GM12801 (cell line): ENCODE results near the gene MYLK.

Experiments used
- CTCF ChIP-seq: IDR thresholded peaks from one replicate; pipeline ENCODE4 v1.5.1; 2011; ENCODE audit warnings: control low read depth; ENCODE audit not compliant: insufficient read length; ENCODE audit errors: extremely low read depth

MYLK gene

DNA sequence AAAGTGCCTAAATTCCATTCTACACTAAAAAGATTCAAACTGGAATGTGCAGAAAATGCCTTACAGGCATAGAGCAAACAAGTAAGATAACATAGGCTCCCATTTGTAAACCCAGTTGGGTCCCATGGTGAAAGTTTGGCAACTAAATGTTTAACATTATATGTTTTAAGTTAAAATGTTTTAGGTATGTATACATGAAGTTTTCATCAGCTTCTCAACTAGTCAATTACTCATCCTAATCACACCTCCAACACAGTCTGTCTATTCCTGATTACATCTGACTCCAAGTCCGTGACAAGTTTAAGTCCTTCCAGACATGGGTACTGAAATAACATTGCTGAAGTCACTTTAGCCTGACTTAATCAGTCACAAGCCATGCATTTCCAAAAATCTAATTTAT is 25.0 kb downstream of the MYLK start:
- no peak for TF ChIP-seq CTCF

GRCh38 chr3:123854905-123855304 is 29.2 kb downstream of the MYLK start:
- no peak for TF ChIP-seq CTCF

DNA sequence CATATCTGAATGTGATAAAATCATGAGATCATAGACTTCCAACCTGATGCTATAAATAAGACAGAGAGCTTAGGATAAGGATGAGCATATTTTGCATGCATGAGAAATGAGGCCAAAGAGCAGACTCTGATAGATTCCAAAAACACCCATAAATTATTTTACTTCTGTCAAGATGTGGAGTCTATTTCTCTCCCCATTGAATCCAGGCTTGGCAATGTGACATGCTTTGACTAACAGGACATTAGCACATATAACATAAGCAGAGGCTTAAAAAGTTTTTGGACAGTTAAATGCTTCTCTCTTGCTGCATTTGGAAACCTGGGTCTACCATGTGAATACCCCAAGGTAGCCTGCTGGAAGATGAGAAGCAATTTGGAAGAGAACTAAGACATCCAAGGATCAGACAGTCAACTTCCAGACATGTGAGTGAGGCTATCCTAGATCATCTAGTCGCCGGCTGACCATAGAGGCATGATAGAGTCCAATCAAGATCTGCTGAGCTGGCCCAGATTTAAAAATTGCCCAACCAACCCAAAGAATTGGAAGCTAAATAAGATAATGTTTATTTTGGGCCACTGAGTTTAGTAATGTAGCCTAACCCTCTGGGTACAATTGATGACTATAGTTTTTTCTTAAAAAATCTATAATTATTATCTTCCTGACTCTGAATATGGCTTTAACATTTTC is 30.3 kb downstream of the MYLK start:
- no peak for TF ChIP-seq CTCF

DNA sequence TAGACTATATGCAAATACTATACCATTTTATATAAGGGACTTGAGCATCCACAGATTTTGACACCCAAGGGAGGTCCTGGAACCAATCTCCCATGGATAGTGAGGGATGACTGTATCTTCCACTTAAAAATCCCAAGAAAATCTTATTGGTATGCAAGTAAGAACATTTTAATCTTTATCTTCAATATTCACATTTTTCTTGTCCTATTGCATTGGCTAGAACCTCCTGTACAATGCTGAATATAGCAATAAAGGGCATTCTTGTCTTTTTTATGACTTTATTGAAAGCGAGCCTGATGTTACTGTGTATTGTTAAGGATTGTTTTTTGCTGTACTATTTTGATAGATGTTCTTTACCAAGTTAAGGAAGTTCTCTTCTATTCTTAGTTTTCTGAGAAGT is 36.9 kb downstream of the MYLK start:
- no peak for TF ChIP-seq CTCF

DNA sequence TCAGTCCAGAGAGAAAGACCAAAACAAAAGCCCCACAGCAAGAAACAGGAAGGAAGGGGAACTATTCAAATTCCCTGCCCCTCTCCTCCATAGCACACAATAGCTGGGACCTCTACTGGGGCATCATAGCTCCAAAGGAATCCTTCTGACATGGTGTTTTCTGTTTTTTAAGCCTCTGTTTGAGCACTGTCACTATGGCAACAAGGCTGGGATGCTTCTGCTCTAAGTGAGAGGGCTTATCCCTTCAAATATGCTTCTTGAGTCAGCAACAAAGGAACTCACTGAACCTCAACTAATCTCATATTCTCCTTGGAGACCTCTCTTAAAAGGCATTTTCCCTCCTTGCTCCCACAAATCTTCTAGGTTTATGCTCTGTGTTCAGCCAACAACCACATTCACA is 40.5 kb downstream of the MYLK start:
- TF ChIP-seq CTCF = no peak

DNA sequence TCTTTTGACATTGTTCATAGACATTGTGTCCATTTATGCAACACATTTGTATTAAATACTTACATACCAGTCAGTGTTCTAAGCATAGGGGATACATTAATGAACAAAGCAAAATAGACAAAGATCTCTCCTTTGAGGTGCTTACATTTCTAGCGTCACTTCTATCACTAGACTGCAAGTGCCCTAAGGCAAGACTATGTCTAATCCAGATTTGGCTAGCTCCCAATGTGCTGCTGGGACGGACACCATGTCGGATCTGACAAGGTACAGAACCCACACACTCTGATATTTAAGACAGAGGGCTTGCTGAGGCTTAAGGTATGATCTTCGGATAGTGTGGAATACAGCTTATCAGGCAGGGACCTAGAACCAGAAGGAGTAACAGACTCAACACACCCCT is 41.4 kb downstream of the MYLK start:
- TF ChIP-seq CTCF = no peak

GRCh38 chr3:123841476-123842238 is 42.5 kb downstream of the MYLK start:
- TF ChIP-seq CTCF = no peak
